ENCODE measurements around the gene MYO18B.

- no peak for TF ChIP-seq EZH2 (IDR thresholded peaks at IDR 0.05; ENCODE audit: insufficient read depth, low read length)
- TF ChIP-seq CTCF (IDR thresholded peaks at IDR 0.05; ENCODE audit: insufficient read depth, low read depth, low read length): no peak
Measured at GRCh38 chr22:25760294-25760693, 18.3 kb downstream of the MYO18B start.

Data from astrocyte (in vitro differentiated cells and primary cell).